HG02884 (cell line): ENCODE measurements around the gene KRT86.

ENCODE experiments used
- ATAC-seq: cut with Tn5 transposase; IDR thresholded peaks from one replicate; pipeline ENCODE4 v1.9.1; 2021; ENCODE audit warnings: mild to moderate bottlenecking, moderate library complexity; ENCODE audit not compliant: unreplicated experiment

KRT86 gene

DNA sequence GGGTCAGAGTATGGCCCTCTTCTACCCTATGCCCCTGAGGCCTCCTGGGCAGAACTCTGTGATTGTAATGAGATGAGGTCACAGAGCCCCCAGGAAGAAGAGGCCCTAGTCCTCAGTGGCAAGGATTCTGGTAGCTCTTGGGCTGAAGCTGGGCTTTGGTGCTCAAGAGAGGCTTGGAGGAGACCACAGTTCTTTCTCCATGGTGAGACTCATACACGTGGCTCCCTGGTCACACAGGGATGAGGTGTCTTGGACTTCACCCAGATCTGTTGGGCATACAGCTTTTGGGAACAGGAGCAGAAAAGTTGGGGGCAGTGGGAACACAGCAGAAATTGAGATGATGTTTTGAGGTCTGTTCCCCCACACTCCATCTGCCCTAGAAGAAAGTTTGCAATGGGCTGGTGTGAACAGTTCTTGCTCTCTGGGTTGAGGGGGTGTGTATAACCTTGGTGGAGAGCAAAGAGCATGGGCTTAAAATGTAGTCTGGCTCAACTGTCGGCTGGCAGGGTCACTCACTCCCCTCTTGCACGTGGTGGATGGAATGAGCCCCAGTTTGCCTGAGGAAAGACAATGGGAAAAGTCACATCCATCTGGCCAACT lies at the start of gene KRT86:
Gene KRT86, plus strand, starts transcription at position 125 of the 600 bp plus-strand sequence. CDS start 27,272 bp downstream, outside the sequence.
- ATAC-seq, result no peak

- no peak for ATAC-seq
Measured at GRCh38 chr12:52225752-52226151, 48.7 kb upstream of the KRT86 start.

DNA sequence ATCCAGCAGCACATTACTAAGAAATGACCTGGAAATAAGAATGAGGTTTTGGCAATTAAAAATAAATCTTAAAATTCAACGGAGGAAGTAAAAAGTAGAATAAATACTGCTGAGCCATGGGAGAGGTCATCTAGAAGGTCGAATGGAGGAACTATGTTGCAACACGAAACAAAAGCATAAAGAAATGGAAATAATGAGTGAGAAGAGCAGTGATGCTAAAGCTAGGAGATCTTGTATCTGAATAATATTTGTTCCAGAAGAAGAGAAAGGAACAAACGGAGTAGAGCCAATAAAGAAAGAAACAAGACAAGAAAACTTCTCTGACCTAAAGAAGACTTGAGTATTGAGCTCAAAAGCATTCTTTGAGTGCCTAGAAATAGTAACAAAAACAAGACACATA lies 48.0 kb upstream of the KRT86 start:
- no peak for ATAC-seq

DNA sequence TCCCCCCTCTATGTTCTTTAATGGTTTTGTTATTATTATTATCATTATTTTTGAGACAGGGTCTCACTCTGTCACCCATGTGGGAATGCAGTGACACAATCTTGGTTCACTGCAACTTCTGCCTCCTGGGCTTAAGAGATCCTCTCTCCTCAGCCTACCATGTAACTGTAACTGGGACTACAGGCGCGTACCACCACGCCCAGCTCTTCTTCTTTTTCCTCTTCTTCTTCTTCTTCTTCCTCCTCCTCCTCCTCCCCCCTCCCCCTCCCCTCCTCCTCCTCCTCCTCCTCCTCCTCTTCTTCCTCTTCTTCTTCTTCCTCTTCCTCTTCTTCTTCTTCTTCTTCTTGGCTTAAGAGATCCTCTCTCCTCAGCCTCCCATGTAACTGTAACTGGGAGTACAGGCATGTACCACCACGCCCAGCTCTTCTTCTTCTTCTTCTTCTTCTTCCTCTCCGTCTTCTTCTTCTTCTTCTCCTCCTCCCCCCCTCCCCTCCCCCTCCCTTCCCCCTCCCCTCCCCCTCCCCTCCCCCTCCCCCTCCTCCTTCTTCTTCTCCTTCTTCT lies 46.8 kb upstream of the KRT86 start:
- no peak for ATAC-seq

- no peak for ATAC-seq
Measured at GRCh38 chr12:52228366-52228765, 46.1 kb upstream of the KRT86 start.

DNA sequence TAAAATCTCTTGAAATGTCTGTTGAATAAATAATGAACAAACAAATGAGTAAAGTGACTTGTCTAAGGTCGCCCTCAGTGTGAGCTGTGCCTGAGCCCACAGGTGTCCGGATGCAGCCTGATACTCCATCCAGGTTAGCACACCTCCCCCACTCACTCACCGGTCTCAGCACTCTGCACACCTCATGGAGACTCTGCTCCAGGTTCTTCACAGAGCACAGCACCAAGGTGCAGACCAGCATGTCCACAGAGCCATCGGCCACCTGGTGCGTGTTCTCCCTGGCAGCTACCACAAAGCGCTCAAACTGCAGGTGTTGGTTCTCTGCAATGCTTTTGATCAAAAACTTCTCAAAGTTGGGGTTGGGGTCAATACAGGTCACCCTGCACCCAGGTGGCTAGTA lies 45.5 kb upstream of the KRT86 start:
- ATAC-seq, result no peak

- no peak for ATAC-seq
Measured at GRCh38 chr12:52229836-52230343, 44.6 kb upstream of the KRT86 start.

DNA sequence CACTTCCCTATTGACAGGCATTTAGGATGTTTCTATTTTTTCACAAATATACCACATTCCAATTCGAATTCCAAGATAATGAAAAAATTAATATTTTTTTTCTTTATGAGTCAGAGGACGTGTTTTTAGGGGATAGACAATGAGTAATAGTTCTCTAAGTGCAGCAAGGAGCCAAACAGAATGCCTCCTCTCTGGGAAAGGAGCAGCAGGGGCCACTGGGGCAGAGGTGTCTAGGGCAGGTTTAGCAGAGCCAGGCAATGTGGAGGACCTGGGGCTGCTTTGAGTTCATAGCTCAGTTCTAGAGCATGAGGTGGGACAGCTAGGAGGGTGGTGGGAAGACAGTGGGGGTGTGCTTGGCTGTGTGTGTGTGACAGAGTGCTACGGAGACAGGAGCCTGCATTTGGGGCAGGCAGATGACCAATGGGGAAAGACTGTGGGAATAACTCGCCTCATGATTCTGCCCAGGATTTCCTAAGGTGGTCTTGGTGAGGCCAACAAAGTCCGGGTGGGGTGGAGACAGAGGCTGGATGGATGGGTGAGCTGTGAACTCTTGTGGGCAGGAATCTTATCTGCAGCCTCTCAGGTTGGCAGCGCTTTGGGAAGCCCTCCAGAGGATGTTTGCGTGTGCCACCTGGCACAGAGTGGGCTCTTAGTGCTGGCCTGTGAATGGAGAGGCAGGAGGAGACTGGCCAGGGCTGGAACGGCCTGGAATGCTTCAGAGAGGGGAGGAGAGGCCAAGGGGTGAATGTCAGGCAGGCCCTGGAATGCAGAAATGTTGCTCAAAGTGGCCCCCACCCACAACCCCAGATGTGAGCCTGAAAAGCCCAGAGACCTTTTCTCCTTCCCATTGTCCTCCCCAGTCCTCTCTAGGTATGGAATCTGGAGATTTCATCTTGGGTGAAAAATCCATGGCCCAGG lies 43.8 kb upstream of the KRT86 start:
- ATAC-seq, result no peak

DNA sequence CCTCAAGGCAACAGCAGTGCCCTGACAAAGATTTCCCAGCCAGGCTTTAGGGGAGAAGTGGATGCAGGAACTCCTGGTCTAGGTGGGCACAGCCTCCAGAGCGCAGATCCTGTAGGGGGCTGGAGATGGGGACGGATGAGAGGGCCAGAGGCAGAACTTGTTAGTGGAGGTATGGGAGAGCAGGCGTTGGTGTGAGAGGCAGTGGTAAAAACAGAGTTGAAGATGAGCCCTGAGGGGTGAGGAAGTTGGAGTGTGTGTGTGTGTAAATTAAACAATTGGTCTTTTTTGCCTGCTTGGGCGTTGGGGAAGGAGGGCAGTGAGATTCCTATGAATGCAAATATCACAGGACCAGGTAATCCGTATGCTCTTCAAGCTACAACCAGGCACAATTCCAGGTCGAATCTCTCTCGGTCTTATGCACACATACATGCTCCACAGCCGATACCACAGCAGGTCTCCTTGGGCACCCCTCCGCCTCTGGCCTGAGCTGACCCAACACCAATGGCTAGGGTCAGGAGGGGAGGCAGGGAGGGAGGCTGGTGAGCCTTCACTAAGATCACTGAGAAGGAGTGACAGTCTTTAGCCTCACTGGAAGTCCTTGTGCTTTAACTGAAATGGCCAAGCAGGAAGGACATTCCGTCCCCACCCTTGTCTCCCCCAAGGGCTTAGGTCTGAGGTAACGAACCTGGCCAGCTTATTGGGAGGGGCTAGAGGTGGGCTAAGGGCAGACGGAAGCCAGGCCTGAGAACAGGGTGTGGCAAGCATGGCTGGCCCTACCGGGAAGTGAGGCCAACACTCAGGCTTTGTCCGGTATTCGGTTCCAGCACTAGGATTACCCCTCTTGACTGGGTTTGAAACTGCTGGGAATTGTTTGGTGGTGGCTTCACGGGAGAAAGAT lies 42.9 kb upstream of the KRT86 start:
- ATAC-seq, result no peak

- no peak for ATAC-seq
Measured at GRCh38 chr12:52232203-52232673, 42.2 kb upstream of the KRT86 start.

DNA sequence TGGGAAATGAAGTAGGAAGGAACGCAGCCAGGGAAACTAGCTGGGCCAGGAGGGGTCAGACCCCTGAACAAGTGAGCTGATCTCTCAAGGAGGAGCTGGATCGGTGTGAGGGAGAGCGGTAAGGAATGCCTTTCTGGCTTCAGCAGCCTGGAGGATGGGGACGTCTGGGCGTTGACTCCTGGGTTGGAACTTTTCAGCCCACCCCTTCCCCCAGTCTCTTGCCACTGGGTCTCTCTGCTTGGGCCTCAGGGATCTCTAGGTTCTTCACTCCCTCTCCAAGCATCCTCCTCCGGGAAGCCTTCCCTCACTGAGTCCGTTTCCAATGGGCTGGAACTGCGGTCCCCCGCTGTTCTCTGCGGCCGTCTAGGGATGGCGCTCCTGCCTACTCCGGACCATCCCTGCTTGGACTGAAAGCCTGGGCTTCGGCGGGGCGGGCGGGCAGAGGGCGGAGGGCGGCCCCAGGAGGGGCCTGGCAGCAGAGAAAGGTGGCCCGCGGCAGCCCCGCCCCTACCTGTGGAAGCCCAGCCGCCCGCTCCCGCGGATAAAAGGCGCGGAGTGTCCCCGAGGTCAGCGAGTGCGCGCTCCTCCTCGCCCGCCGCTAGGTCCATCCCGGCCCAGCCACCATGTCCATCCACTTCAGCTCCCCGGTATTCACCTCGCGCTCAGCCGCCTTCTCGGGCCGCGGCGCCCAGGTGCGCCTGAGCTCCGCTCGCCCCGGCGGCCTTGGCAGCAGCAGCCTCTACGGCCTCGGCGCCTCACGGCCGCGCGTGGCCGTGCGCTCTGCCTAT lies 41.6 kb upstream of the KRT86 start, which contains the start of gene KRT7:
Gene KRT7, plus strand, starts transcription at position 570 of the 788 bp plus-strand sequence. Its CDS starts 54 bp downstream, at position 624.
- no peak for ATAC-seq

DNA sequence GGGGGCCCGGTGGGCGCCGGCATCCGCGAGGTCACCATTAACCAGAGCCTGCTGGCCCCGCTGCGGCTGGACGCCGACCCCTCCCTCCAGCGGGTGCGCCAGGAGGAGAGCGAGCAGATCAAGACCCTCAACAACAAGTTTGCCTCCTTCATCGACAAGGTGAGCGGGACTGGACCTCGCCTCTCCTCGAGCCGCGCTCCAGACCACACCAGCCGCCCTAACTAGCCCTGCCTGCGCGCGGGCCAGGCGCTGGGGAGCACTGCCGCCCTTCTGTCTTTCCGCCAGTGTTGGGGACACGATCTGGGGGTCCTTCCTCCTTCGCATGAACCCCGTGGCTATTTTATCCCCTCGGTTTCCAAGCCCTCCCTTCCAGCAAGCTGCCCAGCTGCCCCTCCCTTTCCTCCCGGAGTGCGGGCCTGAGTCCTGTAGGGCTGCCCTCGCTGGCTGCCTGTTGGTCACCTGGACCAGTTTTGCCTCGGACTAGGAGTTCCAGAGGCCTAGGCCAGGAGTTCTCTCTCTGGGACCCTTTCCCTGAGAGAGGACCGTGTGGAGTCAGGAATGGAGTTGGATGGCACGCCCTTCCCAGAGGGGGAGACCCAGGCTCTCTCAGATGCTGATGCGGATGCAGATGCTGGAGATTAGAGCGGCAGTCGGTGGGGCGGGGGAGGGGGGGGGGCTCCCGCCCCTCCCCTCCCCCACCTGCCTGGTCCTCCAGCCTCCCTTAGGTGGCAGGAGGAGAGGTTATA lies 40.8 kb upstream of the KRT86 start:
- ATAC-seq, result no peak

DNA sequence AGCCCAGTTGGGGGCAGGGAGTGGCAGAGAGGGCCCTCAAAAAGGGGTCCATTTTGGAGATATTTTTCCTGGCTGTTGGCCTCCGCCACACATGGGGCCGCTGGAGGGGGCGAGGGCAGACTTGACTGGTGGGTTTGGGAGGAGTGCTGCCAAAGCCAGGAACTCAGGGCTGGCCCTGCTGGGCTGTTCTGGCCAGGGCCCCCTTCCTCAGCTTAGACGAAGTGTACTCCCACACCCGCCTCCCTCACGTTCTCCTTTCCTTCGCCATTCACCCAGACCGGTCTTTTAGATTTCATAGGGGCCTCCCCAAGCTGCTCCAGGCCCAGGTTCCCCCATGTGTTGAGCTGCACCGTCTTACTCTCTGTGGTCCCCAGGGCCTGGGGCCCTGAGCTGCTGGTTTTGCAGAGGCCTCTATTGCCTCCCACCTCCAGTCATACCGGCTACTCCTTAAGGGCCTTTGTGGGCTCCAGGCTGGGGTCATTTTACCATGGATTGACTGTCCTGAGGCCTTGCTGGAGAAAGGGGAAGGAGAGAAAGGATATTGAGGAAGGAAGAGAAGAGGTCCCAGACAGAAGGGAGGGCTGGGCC lies 40.1 kb upstream of the KRT86 start:
- ATAC-seq, result no peak

GRCh38 chr12:52235001-52235764 lies 39.3 kb upstream of the KRT86 start:
- ATAC-seq, result no peak

DNA sequence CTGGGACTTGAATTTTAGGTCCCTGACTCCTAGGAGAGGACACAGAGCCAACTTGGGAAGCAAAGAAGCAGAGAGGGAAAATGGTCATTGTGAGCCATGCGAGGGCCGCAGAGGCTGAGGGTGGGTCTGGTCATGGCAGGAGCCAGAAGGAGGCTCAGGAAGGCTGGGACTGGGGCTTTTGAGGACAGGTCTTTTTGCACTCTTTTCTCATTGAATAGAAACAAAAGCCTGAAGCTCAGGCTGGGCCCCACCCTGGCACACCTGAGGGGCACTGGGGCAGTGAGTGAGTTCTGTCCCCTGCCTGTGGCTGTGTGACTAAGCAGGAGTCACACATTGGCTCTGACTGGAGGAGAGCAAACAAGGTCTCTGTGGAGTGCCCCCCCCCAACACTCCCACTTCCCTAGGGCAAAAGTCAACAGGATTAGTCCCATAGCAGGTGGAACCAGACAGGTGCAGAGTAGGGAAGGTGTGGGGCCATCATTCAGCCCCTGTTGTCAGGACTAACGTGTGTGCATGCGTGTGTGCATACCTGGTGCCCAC lies 38.6 kb upstream of the KRT86 start:
- ATAC-seq, result no peak

DNA sequence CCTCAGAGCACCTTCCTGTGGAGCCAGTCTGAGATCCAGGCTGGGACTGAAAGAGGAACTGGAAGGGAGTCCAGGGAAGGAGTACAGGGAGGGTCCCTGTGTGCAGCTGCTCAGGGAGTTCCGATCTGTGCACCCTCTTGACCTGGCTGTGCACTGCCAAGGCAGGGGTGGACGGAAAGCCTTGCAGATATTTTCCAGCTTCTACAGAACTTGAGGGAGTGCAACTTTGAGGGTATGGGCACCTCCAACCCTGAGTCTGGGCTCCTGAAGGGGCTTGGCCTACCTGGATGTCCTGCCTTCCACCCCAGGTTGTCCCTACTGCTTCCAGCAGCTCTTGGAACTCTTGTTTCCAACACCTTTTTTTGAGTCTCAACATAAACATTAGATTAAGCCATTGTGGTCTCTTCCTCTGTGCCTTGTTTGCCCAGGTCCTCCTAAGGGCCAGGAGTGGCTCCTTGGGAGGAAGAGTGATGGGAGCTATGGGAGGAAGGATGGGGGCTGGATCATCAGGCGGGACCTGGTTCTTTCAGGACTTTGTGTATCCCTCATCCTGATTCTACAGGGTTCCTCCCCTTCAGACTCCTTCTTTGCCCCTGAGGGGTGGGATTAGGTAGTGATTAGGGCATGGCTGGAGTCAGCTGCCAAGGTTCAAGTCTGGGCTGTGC lies 37.9 kb upstream of the KRT86 start:
- no peak for ATAC-seq

- ATAC-seq, result no peak
Measured at GRCh38 chr12:52238207-52238840, 36.1 kb upstream of the KRT86 start.
